OCI-LY3 (cell line): Measurements from ENCODE around the gene CREB5.

Experiments used
- H2AFZ ChIP-seq: fragments of 200-600, 300-600 bp; shearing (Covaris generic); 2 replicates; pipeline ENCODE4 v1.6.0; 2014; ENCODE audit warnings: antibody characterized with exemption, low read depth, low read length
- H3K27ac ChIP-seq: fragments of 200-600, 300-600 bp; sonication (generic); 2 replicates; pipeline ENCODE4 v1.5.1; 2014; ENCODE audit warnings: mild to moderate bottlenecking, low read length, moderate library complexity, mixed read lengths
- H3K27me3 ChIP-seq: fragments of 200-600, 300-600 bp; sonication (generic); 2 replicates; pipeline ENCODE4 v1.6.1; 2014; ENCODE audit warnings: low read depth, low read length, mixed read lengths
- H3K36me3 ChIP-seq: fragments of 200-600, 300-600 bp; sonication (generic); replicated peaks from 2 replicates; pipeline ENCODE3; 2014; ENCODE audit warnings: low read depth, low read length, mixed read lengths
- H3K4me1 ChIP-seq: fragments of 300-600, 200-600 bp; sonication (generic); 2 replicates; pipeline ENCODE4 v1.6.1; 2014; ENCODE audit warnings: low read length, mixed read lengths
- H3K4me2 ChIP-seq: fragments of 200-600, 300-600 bp; sonication (generic); 2 replicates; pipeline ENCODE4 v1.6.1; 2014; ENCODE audit warnings: low read length, mixed read lengths
- H3K4me3 ChIP-seq: fragments of 300-600, 200-600 bp; sonication (generic); 2 replicates; pipeline ENCODE4 v1.5.1; 2014; ENCODE audit warnings: antibody characterized with exemption, mild to moderate bottlenecking, low read length, moderate library complexity
- H3K79me2 ChIP-seq: fragments of 300-600, 200-600 bp; shearing (Covaris generic); 2 replicates; pipeline ENCODE4 v1.6.1; 2014; ENCODE audit warnings: mild to moderate bottlenecking, low read length, mixed read lengths
- H3K9ac ChIP-seq: fragments of 300-600, 200-600 bp; shearing (Covaris generic); 2 replicates; pipeline ENCODE4 v1.6.0; 2014; ENCODE audit warnings: mild to moderate bottlenecking, low read length, moderate library complexity
- H3K9me3 ChIP-seq: fragments of 200-600, 300-600 bp; shearing (Covaris generic); 2 replicates; pipeline ENCODE4 v1.6.1; 2014; ENCODE audit warnings: low read length, mixed read lengths; ENCODE audit not compliant: insufficient read depth
- H4K20me1 ChIP-seq: fragments of 200-600, 300-600 bp; sonication (generic); 2 replicates; pipeline ENCODE4 v1.6.1; 2016; ENCODE audit warnings: low read length, mixed read lengths; ENCODE audit not compliant: insufficient read depth
- CTCF ChIP-seq: fragments of 200-600, 300-600 bp; sonication (generic); IDR thresholded peaks from 2 replicates; pipeline ENCODE4 v1.5.1; 2014; ENCODE audit warnings: antibody characterized with exemption, low read length, low read depth
- EZH2phosphoT487 ChIP-seq: fragments of 200-600 bp; shearing (Covaris generic); IDR thresholded peaks from 2 replicates; pipeline ENCODE4 v1.6.1; 2018; ENCODE audit warnings: antibody characterized with exemption, mixed run types, low read depth

The CREB5 gene

GRCh38 chr7:28617308-28617880, 205.1 kb downstream of the CREB5 start:
- H3K27me3 ChIP-seq: 0 out of 2 replicates have a peak, but pooled peaks cover 2% of the 10 kb centered on the region
- H3K36me3 ChIP-seq: no peaks in the 10 kb centered on the region
- H3K9ac ChIP-seq: no peak overlapping the region
- no peak overlapping the region for H2AFZ ChIP-seq
- H3K9me3 ChIP-seq: no peaks in the 10 kb centered on the region
- H3K79me2 ChIP-seq: no peaks in the 10 kb centered on the region
- TF ChIP-seq EZH2phosphoT487 (no peak), CTCF (no peak)
- no peaks in the 10 kb centered on the region for H3K4me1 ChIP-seq
- no peak overlapping the region for H3K27ac ChIP-seq
- H3K4me3 ChIP-seq: no peak overlapping the region
- H4K20me1 ChIP-seq: no peaks in the 10 kb centered on the region
- H3K4me2 ChIP-seq: no peak overlapping the region

- H3K9ac ChIP-seq: no peak overlapping the region
Observed at GRCh38 chr7:28618383-28618782, 206.1 kb downstream of the CREB5 start.

DNA sequence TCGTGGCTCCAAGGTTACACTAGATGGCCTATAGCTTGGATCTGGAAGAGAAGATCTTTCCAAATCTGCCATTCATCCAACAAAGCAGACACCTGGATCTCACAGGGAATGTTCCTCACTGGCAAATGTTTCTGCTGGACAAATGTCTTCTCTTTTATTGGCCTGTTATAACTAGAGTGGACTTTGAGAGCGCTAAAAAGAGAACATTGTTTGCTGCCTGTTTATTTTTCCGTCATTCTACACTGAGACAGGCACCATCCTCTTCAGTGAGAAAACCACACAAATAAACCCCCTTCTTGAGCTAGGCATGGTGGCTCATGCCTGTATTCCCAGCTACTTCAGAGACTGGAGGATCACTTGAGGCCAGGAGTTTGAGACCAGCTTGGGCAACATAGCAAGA, 206.9 kb downstream of the CREB5 start:
- H3K36me3 ChIP-seq: no peaks in the 10 kb centered on the region
- H3K4me1 ChIP-seq: no peaks in the 10 kb centered on the region
- no peak for TF ChIP-seq CTCF
- no peak for TF ChIP-seq EZH2phosphoT487
- H3K27ac ChIP-seq: no peak overlapping the region
- no peaks in the 10 kb centered on the region for H3K79me2 ChIP-seq
- no peak overlapping the region for H3K9ac ChIP-seq
- no peak overlapping the region for H3K4me2 ChIP-seq
- H3K9me3 ChIP-seq: no peaks in the 10 kb centered on the region
- no peak overlapping the region for H3K4me3 ChIP-seq
- H3K27me3 ChIP-seq: 0 out of 2 replicates have a peak, but pooled peaks cover 2% of the 10 kb centered on the region
- H4K20me1 ChIP-seq: no peaks in the 10 kb centered on the region
- H2AFZ ChIP-seq: no peak overlapping the region

More at GRCh38 chr7:28618383-28618782, 206.1 kb downstream of the CREB5 start:
- H3K4me2 ChIP-seq: no peak overlapping the region
- H3K79me2 ChIP-seq: no peaks in the 10 kb centered on the region
- no peak overlapping the region for H2AFZ ChIP-seq
- H3K27me3 ChIP-seq: 0 out of 2 replicates have a peak, but pooled peaks cover 2% of the 10 kb centered on the region
- H4K20me1 ChIP-seq: no peaks in the 10 kb centered on the region
- H3K4me1 ChIP-seq: no peaks in the 10 kb centered on the region
- no peaks in the 10 kb centered on the region for H3K36me3 ChIP-seq
- H3K27ac ChIP-seq: no peak overlapping the region
- no peak overlapping the region for H3K4me3 ChIP-seq
- no peaks in the 10 kb centered on the region for H3K9me3 ChIP-seq
- TF ChIP-seq CTCF: no peak
- TF ChIP-seq EZH2phosphoT487: no peak

DNA sequence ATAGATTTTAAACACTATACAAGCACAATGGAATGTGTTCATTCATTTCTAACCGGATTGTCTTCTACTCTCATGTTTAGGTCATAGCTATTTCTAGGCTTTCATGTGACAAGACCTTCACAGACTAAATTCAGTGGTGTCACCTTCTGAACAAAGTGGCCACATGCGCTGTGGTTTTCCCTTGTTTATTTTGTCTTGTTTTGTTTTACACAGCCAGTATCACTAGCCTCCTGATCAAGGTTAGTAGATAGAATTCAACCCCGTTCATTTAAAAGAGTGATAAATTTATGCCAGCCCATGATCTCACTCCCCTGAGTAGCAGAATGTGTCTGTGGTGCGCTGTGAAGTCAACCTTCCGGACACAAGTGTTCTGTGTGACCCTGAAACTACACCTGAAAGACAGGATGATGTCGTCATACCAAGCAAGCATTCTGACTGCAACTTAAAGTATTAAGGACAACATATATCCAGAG, 209.1 kb downstream of the CREB5 start:
- Histone ChIP-seq H3K9ac (no peak overlapping the region), H2AFZ (no peak overlapping the region), H3K27ac (no peak overlapping the region), H4K20me1 (no peaks in the 10 kb centered on the region), H3K79me2 (no peaks in the 10 kb centered on the region), H3K4me3 (no peak overlapping the region), H3K4me1 (no peaks in the 10 kb centered on the region), H3K27me3 (peaks cover 2% of the 10 kb centered on the region; the same call in 1 of the 2 replicates), H3K36me3 (no peaks in the 10 kb centered on the region), H3K4me2 (no peak overlapping the region), H3K9me3 (no peaks in the 10 kb centered on the region)
- TF ChIP-seq CTCF (no peak), EZH2phosphoT487 (no peak)
